ENCODE data around the gene GRK7. TPM values are rescaled to one million over a fixed set of nuclear protein-coding genes. Genes with fewer than 3 reads are reported as not detected.

The GRK7 gene
- total and polyA plus RNA-seq, 9 of the 15 experiments (the other 6 are each of a cell fraction or from before 2014, with no cell fraction given): 0.01 to 0.08 (median 0.04) TPM; not detected in 3

DNA sequence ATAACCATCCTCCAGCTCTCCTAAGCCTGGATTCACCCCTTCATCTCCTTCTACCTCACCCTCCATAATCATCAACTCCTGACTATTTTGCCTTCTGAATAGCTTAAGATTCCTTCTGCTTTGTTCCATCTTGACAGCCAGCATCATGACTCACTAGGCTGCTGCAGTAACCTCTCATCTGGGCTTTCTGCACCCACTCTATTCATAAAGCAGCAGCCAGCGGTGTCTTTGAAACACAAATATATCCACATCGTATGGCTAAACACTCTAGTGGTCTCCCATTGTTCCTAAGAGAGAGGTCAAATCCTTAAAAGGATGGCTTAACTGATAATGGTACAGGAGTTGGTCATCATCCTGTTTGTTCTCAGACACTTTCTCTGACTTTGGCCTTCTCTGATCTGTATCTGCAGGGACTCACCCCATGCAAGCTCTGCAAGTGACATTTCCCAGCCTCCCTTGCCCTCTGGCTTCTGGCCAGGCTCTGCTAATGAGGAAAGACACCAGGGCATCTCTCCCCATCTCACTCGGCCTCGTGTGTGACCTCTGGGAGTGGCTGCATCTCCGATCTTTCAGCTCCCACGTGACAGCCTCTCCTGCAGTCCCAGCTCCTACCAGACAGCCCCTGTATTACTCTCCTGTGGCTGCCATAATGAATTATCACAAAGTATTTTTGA, 6.2 kb downstream of the GRK7 start (continued):
- TF ChIP-seq, protein P1, sequence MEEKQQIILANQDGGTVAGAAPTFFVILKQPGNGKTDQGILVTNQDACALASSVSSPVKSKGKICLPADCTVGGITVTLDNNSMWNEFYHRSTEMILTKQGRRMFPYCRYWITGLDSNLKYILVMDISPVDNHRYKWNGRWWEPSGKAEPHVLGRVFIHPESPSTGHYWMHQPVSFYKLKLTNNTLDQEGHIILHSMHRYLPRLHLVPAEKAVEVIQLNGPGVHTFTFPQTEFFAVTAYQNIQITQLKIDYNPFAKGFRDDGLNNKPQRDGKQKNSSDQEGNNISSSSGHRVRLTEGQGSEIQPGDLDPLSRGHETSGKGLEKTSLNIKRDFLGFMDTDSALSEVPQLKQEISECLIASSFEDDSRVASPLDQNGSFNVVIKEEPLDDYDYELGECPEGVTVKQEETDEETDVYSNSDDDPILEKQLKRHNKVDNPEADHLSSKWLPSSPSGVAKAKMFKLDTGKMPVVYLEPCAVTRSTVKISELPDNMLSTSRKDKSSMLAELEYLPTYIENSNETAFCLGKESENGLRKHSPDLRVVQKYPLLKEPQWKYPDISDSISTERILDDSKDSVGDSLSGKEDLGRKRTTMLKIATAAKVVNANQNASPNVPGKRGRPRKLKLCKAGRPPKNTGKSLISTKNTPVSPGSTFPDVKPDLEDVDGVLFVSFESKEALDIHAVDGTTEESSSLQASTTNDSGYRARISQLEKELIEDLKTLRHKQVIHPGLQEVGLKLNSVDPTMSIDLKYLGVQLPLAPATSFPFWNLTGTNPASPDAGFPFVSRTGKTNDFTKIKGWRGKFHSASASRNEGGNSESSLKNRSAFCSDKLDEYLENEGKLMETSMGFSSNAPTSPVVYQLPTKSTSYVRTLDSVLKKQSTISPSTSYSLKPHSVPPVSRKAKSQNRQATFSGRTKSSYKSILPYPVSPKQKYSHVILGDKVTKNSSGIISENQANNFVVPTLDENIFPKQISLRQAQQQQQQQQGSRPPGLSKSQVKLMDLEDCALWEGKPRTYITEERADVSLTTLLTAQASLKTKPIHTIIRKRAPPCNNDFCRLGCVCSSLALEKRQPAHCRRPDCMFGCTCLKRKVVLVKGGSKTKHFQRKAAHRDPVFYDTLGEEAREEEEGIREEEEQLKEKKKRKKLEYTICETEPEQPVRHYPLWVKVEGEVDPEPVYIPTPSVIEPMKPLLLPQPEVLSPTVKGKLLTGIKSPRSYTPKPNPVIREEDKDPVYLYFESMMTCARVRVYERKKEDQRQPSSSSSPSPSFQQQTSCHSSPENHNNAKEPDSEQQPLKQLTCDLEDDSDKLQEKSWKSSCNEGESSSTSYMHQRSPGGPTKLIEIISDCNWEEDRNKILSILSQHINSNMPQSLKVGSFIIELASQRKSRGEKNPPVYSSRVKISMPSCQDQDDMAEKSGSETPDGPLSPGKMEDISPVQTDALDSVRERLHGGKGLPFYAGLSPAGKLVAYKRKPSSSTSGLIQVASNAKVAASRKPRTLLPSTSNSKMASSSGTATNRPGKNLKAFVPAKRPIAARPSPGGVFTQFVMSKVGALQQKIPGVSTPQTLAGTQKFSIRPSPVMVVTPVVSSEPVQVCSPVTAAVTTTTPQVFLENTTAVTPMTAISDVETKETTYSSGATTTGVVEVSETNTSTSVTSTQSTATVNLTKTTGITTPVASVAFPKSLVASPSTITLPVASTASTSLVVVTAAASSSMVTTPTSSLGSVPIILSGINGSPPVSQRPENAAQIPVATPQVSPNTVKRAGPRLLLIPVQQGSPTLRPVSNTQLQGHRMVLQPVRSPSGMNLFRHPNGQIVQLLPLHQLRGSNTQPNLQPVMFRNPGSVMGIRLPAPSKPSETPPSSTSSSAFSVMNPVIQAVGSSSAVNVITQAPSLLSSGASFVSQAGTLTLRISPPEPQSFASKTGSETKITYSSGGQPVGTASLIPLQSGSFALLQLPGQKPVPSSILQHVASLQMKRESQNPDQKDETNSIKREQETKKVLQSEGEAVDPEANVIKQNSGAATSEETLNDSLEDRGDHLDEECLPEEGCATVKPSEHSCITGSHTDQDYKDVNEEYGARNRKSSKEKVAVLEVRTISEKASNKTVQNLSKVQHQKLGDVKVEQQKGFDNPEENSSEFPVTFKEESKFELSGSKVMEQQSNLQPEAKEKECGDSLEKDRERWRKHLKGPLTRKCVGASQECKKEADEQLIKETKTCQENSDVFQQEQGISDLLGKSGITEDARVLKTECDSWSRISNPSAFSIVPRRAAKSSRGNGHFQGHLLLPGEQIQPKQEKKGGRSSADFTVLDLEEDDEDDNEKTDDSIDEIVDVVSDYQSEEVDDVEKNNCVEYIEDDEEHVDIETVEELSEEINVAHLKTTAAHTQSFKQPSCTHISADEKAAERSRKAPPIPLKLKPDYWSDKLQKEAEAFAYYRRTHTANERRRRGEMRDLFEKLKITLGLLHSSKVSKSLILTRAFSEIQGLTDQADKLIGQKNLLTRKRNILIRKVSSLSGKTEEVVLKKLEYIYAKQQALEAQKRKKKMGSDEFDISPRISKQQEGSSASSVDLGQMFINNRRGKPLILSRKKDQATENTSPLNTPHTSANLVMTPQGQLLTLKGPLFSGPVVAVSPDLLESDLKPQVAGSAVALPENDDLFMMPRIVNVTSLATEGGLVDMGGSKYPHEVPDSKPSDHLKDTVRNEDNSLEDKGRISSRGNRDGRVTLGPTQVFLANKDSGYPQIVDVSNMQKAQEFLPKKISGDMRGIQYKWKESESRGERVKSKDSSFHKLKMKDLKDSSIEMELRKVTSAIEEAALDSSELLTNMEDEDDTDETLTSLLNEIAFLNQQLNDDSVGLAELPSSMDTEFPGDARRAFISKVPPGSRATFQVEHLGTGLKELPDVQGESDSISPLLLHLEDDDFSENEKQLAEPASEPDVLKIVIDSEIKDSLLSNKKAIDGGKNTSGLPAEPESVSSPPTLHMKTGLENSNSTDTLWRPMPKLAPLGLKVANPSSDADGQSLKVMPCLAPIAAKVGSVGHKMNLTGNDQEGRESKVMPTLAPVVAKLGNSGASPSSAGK (IDR thresholded peaks at IDR 0.05): peak; percentile 56; the same call in 1 of the 2 replicates
- TF ChIP-seq TARDBP (IDR thresholded peaks at IDR 0.05): no peak
- TF ChIP-seq GABPB1 (CRISPR knock-in tag; IDR thresholded peaks at IDR 0.05): no peak
- peak; percentile 53 for TF ChIP-seq FOSL1 (tag; conservative IDR thresholded peaks at IDR 0.05)
- TF ChIP-seq ZFPM2 (CRISPR knock-in tag; IDR thresholded peaks at IDR 0.05): no peak
- no peak for TF ChIP-seq LEF1 (IDR thresholded peaks at IDR 0.05)
- TF ChIP-seq ZNF830 (CRISPR knock-in tag; IDR thresholded peaks at IDR 0.05): no peak
- no peak for TF ChIP-seq ZNF79 (CRISPR knock-in tag; IDR thresholded peaks at IDR 0.05; ENCODE audit: low read depth)
- TF ChIP-seq SAP30 (IDR thresholded peaks at IDR 0.05; ENCODE audit: borderline replicate concordance, insufficient read depth, low read depth, low read length, poor library complexity, severe bottlenecking): no peak
- TF ChIP-seq ILF3 (IDR thresholded peaks at IDR 0.05; ENCODE audit: borderline replicate concordance): no peak
- TF ChIP-seq RNF2 (IDR thresholded peaks at IDR 0.05): no peak
- TF ChIP-seq, protein P2, sequence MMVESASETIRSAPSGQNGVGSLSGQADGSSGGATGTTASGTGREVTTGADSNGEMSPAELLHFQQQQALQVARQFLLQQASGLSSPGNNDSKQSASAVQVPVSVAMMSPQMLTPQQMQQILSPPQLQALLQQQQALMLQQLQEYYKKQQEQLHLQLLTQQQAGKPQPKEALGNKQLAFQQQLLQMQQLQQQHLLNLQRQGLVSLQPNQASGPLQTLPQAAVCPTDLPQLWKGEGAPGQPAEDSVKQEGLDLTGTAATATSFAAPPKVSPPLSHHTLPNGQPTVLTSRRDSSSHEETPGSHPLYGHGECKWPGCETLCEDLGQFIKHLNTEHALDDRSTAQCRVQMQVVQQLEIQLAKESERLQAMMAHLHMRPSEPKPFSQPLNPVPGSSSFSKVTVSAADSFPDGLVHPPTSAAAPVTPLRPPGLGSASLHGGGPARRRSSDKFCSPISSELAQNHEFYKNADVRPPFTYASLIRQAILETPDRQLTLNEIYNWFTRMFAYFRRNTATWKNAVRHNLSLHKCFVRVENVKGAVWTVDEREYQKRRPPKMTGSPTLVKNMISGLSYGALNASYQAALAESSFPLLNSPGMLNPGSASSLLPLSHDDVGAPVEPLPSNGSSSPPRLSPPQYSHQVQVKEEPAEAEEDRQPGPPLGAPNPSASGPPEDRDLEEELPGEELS (CRISPR knock-in tag; IDR thresholded peaks at IDR 0.05; ENCODE audit: borderline replicate concordance): no peak
- TF ChIP-seq, protein P3, sequence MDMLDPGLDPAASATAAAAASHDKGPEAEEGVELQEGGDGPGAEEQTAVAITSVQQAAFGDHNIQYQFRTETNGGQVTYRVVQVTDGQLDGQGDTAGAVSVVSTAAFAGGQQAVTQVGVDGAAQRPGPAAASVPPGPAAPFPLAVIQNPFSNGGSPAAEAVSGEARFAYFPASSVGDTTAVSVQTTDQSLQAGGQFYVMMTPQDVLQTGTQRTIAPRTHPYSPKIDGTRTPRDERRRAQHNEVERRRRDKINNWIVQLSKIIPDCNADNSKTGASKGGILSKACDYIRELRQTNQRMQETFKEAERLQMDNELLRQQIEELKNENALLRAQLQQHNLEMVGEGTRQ (CRISPR knock-in tag; IDR thresholded peaks at IDR 0.05): peak; percentile 88
- TF ChIP-seq ZNF253 (CRISPR knock-in tag; conservative IDR thresholded peaks at IDR 0.05): no peak
- no peak for TF ChIP-seq GATAD2B (IDR thresholded peaks at IDR 0.05; ENCODE audit: borderline replicate concordance)

All from K562 (cell line).